GM23338 (cell line): ENCODE measurements around the gene RASL11B. TPM values are rescaled to one million over a fixed set of nuclear protein-coding genes. Genes with fewer than 3 reads are reported as not detected.

Experiments
- EZH2 ChIP-seq: fragments of 200-600 bp; sonication (generic); IDR thresholded peaks from one replicate; pipeline ENCODE4 v1.8.0; 2017; ENCODE audit warnings: antibody characterized with exemption, mild to moderate bottlenecking, low read depth; ENCODE audit not compliant: unreplicated experiment
- EZH2phosphoT487 ChIP-seq: fragments of 200-600 bp; sonication (generic); IDR thresholded peaks from one replicate; pipeline ENCODE4 v1.8.1; 2018; ENCODE audit warnings: antibody characterized with exemption; ENCODE audit not compliant: unreplicated experiment
- NANOG ChIP-seq: IDR thresholded peaks from 2 replicates; pipeline ENCODE4 v1.6.1; 2016; ENCODE audit warnings: antibody characterized with exemption, borderline replicate concordance
- POLR2AphosphoS5 ChIP-seq: IDR thresholded peaks from 2 replicates; pipeline ENCODE4 v1.6.1; 2016; ENCODE audit warnings: antibody characterized with exemption, low read depth
- ZNF331 ChIP-seq: fragments of 250-450 bp; sonication (Bioruptor Pico); IDR thresholded peaks from 2 replicates; pipeline ENCODE4 v1.5.0; 2020; ENCODE audit warnings: low read depth, mild to moderate bottlenecking, moderate library complexity
- polyA plus RNA-seq: library from polyadenylated mRNA; unstranded; fragments of >200 nt; fragmentation: Nextera tagmentation; extraction: Ambion mirVana; gene quantifications from 2 replicates; pipeline ENCODE4 v1.2.1, GENCODE V29; 2016
- total RNA-seq: library from RNA; depleted of rRNA; stranded (reverse); fragments of >200 nt; shearing (Covaris generic); gene quantifications from 2 replicates; pipeline ENCODE4 v1.2.3, GENCODE V29; 2014
- TF ChIP-seq, protein P1 (sequence below): IDR thresholded peaks from one replicate; pipeline ENCODE4 v1.6.1; 2018; ENCODE audit warnings: antibody characterized with exemption; ENCODE audit not compliant: unreplicated experiment
- TF ChIP-seq, protein P2 (sequence below): fragments of 250-450 bp; sonication (Bioruptor Pico); IDR thresholded peaks from 2 replicates; pipeline ENCODE4 v1.5.0; 2020; ENCODE audit warnings: mild to moderate bottlenecking, moderate library complexity

Gene RASL11B
- total and polyA plus RNA-seq, 2 experiments from 2014 or later: 69.7 to 100.0 TPM

DNA sequence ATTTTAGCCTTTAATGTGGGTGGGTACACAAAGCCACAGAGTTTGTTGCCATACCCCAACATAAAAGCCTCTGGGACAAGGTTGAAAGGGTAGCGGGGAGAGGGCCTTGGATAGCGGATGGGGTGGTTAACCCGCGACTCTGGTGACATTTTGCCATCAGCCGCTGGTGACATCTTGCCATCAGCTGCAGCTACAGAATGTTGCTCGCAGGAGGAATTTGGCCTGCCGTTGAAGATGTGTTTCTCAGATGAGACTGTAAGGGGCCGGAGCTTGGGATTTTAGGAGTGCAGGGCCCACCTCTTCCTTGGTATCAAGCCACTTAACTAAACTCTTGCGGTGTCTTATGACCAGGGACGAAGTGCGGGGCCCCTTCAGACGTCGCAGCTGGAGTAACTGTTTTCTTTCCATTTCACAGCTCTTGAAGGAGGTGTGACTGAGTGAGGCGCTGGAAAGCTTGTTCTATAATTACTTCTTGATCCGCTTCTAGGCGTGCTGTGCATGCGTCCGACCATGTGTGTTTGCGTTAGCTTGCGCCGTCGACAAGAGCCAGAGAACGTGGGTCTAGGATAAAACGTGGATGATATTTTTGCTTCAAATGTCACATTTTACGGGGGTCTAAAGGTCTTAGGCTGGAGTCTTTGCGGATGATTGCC is 820 bp upstream of the RASL11B start (continued):
- TF ChIP-seq, protein P1, sequence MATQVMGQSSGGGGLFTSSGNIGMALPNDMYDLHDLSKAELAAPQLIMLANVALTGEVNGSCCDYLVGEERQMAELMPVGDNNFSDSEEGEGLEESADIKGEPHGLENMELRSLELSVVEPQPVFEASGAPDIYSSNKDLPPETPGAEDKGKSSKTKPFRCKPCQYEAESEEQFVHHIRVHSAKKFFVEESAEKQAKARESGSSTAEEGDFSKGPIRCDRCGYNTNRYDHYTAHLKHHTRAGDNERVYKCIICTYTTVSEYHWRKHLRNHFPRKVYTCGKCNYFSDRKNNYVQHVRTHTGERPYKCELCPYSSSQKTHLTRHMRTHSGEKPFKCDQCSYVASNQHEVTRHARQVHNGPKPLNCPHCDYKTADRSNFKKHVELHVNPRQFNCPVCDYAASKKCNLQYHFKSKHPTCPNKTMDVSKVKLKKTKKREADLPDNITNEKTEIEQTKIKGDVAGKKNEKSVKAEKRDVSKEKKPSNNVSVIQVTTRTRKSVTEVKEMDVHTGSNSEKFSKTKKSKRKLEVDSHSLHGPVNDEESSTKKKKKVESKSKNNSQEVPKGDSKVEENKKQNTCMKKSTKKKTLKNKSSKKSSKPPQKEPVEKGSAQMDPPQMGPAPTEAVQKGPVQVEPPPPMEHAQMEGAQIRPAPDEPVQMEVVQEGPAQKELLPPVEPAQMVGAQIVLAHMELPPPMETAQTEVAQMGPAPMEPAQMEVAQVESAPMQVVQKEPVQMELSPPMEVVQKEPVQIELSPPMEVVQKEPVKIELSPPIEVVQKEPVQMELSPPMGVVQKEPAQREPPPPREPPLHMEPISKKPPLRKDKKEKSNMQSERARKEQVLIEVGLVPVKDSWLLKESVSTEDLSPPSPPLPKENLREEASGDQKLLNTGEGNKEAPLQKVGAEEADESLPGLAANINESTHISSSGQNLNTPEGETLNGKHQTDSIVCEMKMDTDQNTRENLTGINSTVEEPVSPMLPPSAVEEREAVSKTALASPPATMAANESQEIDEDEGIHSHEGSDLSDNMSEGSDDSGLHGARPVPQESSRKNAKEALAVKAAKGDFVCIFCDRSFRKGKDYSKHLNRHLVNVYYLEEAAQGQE: no peak
- TF ChIP-seq ZNF331 (CRISPR knock-in tag): no peak
- TF ChIP-seq EZH2: no peak
- TF ChIP-seq NANOG: no peak
- TF ChIP-seq EZH2phosphoT487: no peak
- TF ChIP-seq, protein P2, sequence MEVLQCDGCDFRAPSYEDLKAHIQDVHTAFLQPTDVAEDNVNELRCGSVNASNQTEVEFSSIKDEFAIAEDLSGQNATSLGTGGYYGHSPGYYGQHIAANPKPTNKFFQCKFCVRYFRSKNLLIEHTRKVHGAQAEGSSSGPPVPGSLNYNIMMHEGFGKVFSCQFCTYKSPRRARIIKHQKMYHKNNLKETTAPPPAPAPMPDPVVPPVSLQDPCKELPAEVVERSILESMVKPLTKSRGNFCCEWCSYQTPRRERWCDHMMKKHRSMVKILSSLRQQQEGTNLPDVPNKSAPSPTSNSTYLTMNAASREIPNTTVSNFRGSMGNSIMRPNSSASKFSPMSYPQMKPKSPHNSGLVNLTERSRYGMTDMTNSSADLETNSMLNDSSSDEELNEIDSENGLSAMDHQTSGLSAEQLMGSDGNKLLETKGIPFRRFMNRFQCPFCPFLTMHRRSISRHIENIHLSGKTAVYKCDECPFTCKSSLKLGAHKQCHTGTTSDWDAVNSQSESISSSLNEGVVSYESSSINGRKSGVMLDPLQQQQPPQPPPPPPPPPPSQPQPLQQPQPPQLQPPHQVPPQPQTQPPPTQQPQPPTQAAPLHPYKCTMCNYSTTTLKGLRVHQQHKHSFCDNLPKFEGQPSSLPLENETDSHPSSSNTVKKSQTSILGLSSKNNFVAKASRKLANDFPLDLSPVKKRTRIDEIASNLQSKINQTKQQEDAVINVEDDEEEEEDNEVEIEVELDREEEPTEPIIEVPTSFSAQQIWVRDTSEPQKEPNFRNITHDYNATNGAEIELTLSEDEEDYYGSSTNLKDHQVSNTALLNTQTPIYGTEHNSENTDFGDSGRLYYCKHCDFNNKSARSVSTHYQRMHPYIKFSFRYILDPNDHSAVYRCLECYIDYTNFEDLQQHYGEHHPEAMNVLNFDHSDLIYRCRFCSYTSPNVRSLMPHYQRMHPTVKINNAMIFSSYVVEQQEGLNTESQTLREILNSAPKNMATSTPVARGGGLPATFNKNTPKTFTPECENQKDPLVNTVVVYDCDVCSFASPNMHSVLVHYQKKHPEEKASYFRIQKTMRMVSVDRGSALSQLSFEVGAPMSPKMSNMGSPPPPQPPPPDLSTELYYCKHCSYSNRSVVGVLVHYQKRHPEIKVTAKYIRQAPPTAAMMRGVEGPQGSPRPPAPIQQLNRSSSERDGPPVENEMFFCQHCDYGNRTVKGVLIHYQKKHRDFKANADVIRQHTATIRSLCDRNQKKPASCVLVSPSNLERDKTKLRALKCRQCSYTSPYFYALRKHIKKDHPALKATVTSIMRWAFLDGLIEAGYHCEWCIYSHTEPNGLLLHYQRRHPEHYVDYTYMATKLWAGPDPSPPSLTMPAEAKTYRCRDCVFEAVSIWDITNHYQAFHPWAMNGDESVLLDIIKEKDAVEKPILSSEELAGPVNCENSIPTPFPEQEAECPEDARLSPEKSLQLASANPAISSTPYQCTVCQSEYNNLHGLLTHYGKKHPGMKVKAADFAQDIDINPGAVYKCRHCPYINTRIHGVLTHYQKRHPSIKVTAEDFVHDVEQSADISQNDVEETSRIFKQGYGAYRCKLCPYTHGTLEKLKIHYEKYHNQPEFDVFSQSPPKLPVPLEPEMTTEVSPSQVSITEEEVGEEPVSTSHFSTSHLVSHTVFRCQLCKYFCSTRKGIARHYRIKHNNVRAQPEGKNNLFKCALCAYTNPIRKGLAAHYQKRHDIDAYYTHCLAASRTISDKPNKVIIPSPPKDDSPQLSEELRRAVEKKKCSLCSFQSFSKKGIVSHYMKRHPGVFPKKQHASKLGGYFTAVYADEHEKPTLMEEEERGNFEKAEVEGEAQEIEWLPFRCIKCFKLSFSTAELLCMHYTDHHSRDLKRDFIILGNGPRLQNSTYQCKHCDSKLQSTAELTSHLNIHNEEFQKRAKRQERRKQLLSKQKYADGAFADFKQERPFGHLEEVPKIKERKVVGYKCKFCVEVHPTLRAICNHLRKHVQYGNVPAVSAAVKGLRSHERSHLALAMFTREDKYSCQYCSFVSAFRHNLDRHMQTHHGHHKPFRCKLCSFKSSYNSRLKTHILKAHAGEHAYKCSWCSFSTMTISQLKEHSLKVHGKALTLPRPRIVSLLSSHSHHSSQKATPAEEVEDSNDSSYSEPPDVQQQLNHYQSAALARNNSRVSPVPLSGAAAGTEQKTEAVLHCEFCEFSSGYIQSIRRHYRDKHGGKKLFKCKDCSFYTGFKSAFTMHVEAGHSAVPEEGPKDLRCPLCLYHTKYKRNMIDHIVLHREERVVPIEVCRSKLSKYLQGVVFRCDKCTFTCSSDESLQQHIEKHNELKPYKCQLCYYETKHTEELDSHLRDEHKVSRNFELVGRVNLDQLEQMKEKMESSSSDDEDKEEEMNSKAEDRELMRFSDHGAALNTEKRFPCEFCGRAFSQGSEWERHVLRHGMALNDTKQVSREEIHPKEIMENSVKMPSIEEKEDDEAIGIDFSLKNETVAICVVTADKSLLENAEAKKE (CRISPR knock-in tag): no peak
- TF ChIP-seq POLR2AphosphoS5: no peak
